ENCODE measurements around the gene TNPO1. TPM values are rescaled to one million over a fixed set of nuclear protein-coding genes. Genes with fewer than 3 reads are reported as not detected.

TNPO1 gene
- total and polyA plus RNA-seq, 9 of the 15 experiments (the other 6 are each of a cell fraction or from before 2014, with no cell fraction given), result 20.8 to 176 (median 97.9) TPM

DNA sequence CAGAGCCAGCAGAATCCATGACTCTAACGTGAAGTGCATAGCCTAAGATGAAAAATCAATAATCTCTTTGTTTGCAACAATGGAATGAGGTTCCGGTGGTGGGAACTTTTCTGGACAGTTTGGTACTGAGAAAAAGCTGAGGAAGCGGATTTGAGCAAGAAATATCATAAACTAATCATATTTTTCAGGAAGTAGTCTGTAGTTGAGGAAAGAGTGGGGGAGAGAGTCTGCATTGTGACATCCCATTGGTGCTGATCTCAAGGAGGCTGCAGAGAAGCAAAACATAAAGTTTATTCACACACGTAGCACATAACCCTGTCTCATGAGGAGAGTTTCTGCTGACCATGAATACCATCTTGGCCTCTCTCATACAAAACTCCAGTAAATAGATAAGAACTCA lies 123.6 kb downstream of the TNPO1 start (continued):
- TF ChIP-seq, protein P1, sequence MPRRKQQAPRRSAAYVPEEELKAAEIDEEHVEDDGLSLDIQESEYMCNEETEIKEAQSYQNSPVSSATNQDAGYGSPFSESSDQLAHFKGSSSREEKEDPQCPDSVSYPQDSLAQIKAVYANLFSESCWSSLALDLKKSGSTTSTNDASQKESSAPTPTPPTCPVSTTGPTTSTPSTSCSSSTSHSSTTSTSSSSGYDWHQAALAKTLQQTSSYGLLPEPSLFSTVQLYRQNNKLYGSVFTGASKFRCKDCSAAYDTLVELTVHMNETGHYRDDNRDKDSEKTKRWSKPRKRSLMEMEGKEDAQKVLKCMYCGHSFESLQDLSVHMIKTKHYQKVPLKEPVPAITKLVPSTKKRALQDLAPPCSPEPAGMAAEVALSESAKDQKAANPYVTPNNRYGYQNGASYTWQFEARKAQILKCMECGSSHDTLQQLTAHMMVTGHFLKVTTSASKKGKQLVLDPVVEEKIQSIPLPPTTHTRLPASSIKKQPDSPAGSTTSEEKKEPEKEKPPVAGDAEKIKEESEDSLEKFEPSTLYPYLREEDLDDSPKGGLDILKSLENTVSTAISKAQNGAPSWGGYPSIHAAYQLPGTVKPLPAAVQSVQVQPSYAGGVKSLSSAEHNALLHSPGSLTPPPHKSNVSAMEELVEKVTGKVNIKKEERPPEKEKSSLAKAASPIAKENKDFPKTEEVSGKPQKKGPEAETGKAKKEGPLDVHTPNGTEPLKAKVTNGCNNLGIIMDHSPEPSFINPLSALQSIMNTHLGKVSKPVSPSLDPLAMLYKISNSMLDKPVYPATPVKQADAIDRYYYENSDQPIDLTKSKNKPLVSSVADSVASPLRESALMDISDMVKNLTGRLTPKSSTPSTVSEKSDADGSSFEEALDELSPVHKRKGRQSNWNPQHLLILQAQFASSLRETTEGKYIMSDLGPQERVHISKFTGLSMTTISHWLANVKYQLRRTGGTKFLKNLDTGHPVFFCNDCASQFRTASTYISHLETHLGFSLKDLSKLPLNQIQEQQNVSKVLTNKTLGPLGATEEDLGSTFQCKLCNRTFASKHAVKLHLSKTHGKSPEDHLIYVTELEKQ (CRISPR knock-in tag; IDR thresholded peaks at IDR 0.05), result no peak
- TF ChIP-seq, protein P2, sequence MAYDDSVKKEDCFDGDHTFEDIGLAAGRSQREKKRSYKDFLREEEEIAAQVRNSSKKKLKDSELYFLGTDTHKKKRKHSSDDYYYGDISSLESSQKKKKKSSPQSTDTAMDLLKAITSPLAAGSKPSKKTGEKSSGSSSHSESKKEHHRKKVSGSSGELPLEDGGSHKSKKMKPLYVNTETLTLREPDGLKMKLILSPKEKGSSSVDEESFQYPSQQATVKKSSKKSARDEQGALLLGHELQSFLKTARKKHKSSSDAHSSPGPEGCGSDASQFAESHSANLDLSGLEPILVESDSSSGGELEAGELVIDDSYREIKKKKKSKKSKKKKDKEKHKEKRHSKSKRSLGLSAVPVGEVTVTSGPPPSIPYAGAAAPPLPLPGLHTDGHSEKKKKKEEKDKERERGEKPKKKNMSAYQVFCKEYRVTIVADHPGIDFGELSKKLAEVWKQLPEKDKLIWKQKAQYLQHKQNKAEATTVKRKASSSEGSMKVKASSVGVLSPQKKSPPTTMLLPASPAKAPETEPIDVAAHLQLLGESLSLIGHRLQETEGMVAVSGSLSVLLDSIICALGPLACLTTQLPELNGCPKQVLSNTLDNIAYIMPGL (CRISPR knock-in tag; IDR thresholded peaks at IDR 0.05), result no peak
- TF ChIP-seq ZNF316 (IDR thresholded peaks at IDR 0.05) (peak; percentile 81), NCOA1 (IDR thresholded peaks at IDR 0.05; ENCODE audit: low read depth) (no peak), XRCC4 (IDR thresholded peaks at IDR 0.05; ENCODE audit: extremely low read depth, insufficient read depth, insufficient read length) (no peak), ZNF124 (CRISPR knock-in tag; IDR thresholded peaks at IDR 0.05) (no peak), POLR3G (IDR thresholded peaks at IDR 0.05; ENCODE audit: extremely low read depth, insufficient read length, insufficient replicate concordance) (no peak), ZNF146 (CRISPR knock-in tag; IDR thresholded peaks at IDR 0.05; ENCODE audit: unreplicated experiment) (no peak), ZNF41 (CRISPR knock-in tag; conservative IDR thresholded peaks at IDR 0.05) (no peak), L3MBTL2 (IDR thresholded peaks at IDR 0.05) (no peak), TCFL5 (CRISPR knock-in tag; conservative IDR thresholded peaks at IDR 0.05) (no peak)
- TF ChIP-seq, protein P3, sequence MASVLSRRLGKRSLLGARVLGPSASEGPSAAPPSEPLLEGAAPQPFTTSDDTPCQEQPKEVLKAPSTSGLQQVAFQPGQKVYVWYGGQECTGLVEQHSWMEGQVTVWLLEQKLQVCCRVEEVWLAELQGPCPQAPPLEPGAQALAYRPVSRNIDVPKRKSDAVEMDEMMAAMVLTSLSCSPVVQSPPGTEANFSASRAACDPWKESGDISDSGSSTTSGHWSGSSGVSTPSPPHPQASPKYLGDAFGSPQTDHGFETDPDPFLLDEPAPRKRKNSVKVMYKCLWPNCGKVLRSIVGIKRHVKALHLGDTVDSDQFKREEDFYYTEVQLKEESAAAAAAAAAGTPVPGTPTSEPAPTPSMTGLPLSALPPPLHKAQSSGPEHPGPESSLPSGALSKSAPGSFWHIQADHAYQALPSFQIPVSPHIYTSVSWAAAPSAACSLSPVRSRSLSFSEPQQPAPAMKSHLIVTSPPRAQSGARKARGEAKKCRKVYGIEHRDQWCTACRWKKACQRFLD (CRISPR knock-in tag; IDR thresholded peaks at IDR 0.05), result no peak
- TF ChIP-seq, protein P4, sequence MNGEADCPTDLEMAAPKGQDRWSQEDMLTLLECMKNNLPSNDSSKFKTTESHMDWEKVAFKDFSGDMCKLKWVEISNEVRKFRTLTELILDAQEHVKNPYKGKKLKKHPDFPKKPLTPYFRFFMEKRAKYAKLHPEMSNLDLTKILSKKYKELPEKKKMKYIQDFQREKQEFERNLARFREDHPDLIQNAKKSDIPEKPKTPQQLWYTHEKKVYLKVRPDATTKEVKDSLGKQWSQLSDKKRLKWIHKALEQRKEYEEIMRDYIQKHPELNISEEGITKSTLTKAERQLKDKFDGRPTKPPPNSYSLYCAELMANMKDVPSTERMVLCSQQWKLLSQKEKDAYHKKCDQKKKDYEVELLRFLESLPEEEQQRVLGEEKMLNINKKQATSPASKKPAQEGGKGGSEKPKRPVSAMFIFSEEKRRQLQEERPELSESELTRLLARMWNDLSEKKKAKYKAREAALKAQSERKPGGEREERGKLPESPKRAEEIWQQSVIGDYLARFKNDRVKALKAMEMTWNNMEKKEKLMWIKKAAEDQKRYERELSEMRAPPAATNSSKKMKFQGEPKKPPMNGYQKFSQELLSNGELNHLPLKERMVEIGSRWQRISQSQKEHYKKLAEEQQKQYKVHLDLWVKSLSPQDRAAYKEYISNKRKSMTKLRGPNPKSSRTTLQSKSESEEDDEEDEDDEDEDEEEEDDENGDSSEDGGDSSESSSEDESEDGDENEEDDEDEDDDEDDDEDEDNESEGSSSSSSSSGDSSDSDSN (IDR thresholded peaks at IDR 0.05; ENCODE audit: borderline replicate concordance in 1 of 2, low read depth in 2 of 2, low read length in 2 of 2), result no peak
